DMS153 (cell line): Measurements from ENCODE around the gene CD180.

Source experiments
- DNase-seq: peaks from one replicate; lab custom pipeline; 2025; lab: John Stamatoyannopoulos, UW

CD180 gene

GRCh38 chr5:67211926-67212325 is 15.3 kb upstream of the CD180 start:
- DNase-seq = no peak

GRCh38 chr5:67209141-67209771 is 12.7 kb upstream of the CD180 start:
- peak; percentile 5 for DNase-seq

- no peak for DNase-seq
Observed at GRCh38 chr5:67208403-67208802, 11.8 kb upstream of the CD180 start.

- no peak for DNase-seq
Observed at GRCh38 chr5:67206929-67207328, 10.3 kb upstream of the CD180 start.

- no peak for DNase-seq
Observed at GRCh38 chr5:67206461-67206860, 9.9 kb upstream of the CD180 start.

GRCh38 chr5:67205981-67206380 is 9.4 kb upstream of the CD180 start:
- no peak for DNase-seq

- DNase-seq = no peak
Observed at GRCh38 chr5:67204821-67205220, 8.2 kb upstream of the CD180 start.

GRCh38 chr5:67203701-67204074 is 7.1 kb upstream of the CD180 start:
- DNase-seq = no peak

GRCh38 chr5:67202828-67203227 is 6.2 kb upstream of the CD180 start:
- DNase-seq = no peak

- DNase-seq = no peak
Observed at GRCh38 chr5:67201897-67202549, 5.4 kb upstream of the CD180 start.

GRCh38 chr5:67200809-67201562 is 4.4 kb upstream of the CD180 start:
- DNase-seq = no peak

GRCh38 chr5:67199859-67200258 is 3.3 kb upstream of the CD180 start:
- no peak for DNase-seq

GRCh38 chr5:67198917-67199316 is 2.3 kb upstream of the CD180 start:
- no peak for DNase-seq

GRCh38 chr5:67197536-67197935 is 937 bp upstream of the CD180 start:
- DNase-seq = no peak

- DNase-seq = no peak
Observed at GRCh38 chr5:67195406-67196275, 958 bp downstream of the CD180 start.

GRCh38 chr5:67194166-67194565 is 2.4 kb downstream of the CD180 start:
- no peak for DNase-seq

GRCh38 chr5:67193439-67193807 is 3.2 kb downstream of the CD180 start:
- DNase-seq = no peak

GRCh38 chr5:67192719-67193438 is 3.7 kb downstream of the CD180 start:
- DNase-seq = no peak

- DNase-seq = no peak
Observed at GRCh38 chr5:67190861-67191260, 5.7 kb downstream of the CD180 start.

- DNase-seq = no peak
Observed at GRCh38 chr5:67190410-67190809, 6.2 kb downstream of the CD180 start.

GRCh38 chr5:67189931-67190330 is 6.7 kb downstream of the CD180 start:
- no peak for DNase-seq

- no peak for DNase-seq
Observed at GRCh38 chr5:67189079-67189354, 7.6 kb downstream of the CD180 start.
